Central memory CD4-positive, alpha-beta T cell (primary cell): ENCODE measurements around the gene LAMA3.
A peak's percentile ranks its signal among the peaks of the same experiment; 100 is the strongest.

Experiments used
- DNase-seq: peaks from one replicate; pipeline ENCODE4 v3.0.0; 2022

LAMA3 gene

GRCh38 chr18:23825496-23825895 lies 136.2 kb downstream of the LAMA3 start:
- no peak for DNase-seq

DNA sequence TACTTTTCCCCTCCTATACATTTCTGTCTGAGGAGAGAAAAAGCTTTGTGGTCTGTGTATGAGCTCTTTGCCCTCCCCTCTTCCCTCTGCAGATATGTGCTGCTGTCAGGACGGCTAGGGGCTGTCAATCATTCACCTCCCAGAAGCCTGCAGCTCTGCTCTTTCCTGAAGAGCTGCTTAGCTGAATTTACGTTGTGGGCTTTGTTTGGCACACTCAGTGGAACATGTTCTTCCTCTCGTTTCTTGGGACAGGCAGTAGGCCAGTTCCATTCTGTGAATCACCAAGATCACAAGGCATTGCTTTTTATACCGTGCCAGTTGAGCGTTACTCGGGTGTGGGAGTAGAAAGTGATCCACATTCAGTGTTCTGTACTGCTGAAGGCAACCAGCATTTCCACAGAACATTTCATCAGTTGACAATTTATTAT lies 136.7 kb downstream of the LAMA3 start:
- no peak for DNase-seq

DNA sequence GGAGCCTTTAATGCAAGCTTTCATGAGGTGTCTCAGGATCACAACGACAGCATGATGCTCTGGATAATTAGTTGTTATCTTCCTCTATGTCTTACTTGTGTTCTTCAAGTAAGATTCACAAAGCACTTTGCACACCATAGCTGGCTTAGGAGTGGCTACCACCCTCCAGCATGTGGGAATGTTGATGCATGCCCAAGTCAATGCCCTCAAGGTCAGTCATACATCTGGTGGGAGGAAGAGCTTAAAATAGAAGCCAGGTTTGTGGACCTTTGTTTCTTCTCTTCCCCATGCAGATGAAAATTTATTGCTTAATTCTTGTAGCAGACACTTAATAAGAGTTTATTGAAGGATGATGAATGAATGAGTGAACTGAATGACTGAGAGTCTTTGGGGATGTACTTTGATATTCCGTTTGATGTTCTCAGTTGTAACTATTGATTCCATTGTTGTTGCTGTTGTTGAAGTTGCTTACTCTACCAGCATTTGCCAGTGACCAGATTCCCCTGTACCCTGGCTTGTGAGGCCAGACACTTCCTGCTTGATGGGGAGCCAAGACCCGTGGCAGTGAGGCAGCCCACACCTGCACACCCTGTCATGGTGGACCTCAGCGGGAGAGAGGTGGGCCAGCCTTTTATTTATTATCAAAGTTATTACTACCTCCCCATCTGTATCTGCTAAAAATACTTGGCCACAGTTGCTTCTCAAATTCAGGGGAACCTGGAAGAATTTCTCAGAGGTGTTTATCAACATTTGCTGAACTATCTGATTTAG lies 137.8 kb downstream of the LAMA3 start:
- DNase-seq: no peak

DNA sequence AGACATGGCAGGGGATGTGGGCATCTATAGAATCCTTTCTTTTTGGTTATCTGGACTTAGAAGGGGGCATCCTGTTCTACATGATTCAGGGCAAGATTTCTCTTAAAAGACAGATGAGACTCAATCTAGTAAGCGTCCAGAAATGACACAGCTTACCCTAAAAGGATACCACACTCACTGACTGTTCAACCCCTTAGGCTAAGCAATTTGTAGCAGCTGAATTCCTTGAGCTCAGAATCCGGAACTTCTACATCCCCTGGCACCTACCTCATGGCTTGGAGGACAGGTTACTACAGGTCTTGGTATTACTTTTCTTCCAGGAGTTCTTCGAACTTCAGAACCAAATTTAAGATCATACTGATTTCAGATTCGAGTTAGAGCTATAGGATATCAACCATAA lies 138.4 kb downstream of the LAMA3 start:
- DNase-seq: no peak

- peak; percentile 80 for DNase-seq
Observed at GRCh38 chr18:23828426-23828825, 139.2 kb downstream of the LAMA3 start.

DNA sequence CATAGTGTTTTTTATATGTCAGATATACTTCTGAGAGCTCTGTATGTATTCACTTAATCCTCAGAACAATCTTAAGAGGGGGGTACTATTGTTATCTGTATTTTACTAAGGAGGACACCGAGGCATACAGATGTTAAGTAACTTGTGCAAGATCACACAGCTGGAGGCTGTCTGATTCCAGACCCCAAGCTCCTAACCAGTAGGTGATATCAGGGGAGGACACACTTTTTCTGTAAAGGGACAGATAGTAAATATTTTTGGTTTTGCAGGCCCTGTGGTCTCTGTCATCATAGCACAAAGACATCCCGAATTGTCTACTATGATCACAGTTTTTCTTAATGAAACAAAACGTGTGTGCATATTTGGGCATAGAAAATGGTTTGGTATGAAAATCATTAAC lies 143.7 kb downstream of the LAMA3 start:
- DNase-seq: no peak

- no peak for DNase-seq
Observed at GRCh38 chr18:23833714-23834113, 144.5 kb downstream of the LAMA3 start.

DNA sequence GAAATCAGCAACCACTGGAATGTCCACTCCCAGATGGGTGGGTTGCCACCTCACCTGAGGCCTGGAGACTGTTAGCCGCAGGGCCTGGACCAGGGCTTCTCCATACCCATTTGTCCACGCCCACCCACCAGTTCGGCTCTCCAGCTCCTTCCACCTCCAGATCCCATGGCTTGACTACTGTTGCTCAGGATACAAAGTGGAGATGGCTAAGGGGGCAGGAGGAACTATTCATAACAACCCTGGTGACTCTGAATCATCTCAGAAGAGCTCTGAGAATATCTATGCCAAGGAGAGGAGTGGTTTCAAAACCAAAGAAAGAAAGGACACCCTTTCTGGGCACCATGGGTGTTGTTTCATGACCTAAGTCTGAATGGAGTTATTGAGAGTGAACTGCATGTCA lies 145.8 kb downstream of the LAMA3 start:
- DNase-seq: no peak

DNA sequence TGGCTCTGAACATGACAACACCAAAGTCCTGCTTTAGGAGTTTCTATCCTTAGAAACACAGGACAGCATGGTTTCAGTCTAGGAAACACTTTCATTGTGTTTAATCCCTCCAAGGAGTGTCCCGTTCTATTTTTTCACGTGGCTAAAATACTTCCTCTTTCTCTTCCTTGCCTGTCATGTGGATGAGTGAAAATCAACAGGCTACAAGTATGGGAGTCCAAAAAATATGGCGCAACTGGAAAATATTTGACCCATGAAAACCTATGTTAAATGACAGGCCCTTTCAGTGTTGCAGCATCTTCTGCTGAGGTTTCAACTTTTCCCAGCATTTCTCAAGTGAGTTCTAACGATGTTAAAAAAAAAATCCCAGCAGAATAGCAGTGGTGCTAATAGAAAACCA lies 146.3 kb downstream of the LAMA3 start:
- no peak for DNase-seq

DNA sequence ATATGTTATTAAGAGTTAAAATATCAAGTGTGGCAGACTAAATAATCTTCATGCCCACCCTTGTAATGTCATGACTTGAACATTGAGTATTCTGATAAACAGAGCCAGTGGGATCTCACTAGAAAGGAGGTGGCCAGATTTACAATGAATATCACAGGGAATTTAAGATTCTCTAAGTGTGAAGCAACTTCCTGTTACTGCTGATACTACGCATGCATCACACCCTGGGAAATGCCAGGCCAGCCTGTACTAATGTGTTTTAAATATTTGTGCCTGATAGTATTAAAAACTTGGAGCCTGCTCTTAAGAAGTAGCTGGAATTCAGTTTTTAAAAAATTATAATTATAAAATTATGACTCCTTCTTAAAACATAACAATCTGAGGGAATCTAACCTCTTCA lies 148.3 kb downstream of the LAMA3 start:
- no peak for DNase-seq

- no peak for DNase-seq
Observed at GRCh38 chr18:23838233-23838632, 149.0 kb downstream of the LAMA3 start.

- no peak for DNase-seq
Observed at GRCh38 chr18:23838801-23839366, 149.6 kb downstream of the LAMA3 start.

DNA sequence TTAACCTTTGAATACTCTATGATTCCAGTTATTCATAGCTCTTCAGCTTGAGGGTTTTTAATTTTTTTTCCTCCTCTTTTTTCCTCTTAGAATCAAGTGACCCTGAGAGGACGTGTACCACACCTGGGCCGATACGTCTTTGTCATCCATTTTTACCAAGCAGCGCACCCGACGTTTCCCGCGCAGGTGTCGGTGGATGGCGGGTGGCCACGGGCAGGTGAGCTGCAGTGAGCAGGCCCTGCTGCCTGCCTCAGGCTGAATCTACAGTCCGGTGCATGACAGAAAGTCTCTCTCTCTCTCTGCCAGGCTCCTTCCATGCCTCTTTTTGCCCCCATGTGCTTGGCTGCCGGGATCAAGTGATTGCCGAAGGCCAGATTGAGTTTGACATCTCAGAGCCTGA lies 153.1 kb downstream of the LAMA3 start:
- DNase-seq: no peak

DNA sequence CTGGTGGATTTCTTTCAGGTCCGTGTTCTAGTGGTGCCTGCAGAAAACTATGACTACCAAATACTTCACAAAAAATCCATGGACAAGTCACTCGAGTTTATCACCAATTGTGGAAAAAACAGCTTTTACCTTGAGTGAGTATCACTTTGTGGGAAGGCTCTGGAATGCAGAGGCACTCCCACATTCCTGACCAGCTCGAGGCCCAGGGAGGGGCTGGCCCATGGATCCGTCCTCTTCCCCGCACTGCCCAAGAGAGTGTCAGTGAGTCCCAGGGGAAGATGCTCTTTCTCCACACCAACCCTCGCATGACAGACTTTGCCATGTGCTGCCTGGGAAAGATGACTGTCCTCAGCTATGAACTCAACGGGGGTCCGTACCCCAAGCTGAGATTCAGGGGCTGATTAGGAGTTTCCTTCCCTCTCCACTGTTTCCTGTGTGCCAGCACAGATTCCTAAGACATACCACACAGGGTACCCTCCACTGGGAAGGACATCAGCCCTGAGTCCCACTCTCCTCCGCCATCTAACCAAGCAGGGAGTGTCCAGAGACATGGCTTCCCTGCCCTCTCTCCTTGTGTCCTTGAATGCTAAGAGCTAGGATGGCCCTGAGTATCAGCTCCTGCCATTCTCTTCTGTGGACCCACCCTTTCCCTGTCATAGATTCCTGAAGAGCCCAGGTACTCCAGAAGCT lies 155.9 kb downstream of the LAMA3 start:
- DNase-seq: no peak

- no peak for DNase-seq
Observed at GRCh38 chr18:23845988-23846630, 156.9 kb downstream of the LAMA3 start.

DNA sequence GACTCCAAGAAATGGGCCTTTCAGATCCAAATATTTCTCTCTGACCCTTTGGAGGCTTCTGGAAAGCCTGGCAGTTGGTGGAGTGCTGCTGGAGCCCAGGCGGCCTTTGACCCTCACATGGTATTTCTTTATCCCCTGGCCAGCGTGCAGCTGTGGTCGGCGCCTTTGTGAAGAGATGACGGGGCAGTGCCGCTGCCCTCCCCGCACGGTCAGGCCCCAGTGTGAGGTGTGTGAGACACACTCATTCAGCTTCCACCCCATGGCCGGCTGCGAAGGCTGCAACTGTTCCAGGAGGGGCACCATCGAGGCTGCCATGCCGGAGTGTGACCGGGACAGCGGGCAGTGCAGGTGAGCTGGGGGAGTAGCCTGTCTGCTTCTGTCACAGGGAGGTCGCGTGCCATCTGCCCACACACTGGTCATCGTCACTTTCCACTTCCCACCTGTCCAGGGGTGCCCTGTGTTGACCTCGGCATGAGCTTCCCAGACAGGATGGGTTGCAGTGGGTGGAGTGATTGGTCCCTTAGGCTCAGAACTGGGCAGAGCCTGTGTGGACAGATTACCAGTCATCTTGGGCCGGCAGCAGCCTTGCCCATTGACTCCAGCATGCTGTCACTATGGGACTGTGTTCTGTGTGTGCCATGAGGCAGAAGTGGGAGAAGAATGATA lies 158.2 kb downstream of the LAMA3 start:
- no peak for DNase-seq

- DNase-seq: no peak
Observed at GRCh38 chr18:23849141-23849540, 159.9 kb downstream of the LAMA3 start.

GRCh38 chr18:23850215-23850614 lies 161.0 kb downstream of the LAMA3 start:
- DNase-seq: no peak

- no peak for DNase-seq
Observed at GRCh38 chr18:23851470-23852002, 162.3 kb downstream of the LAMA3 start.

DNA sequence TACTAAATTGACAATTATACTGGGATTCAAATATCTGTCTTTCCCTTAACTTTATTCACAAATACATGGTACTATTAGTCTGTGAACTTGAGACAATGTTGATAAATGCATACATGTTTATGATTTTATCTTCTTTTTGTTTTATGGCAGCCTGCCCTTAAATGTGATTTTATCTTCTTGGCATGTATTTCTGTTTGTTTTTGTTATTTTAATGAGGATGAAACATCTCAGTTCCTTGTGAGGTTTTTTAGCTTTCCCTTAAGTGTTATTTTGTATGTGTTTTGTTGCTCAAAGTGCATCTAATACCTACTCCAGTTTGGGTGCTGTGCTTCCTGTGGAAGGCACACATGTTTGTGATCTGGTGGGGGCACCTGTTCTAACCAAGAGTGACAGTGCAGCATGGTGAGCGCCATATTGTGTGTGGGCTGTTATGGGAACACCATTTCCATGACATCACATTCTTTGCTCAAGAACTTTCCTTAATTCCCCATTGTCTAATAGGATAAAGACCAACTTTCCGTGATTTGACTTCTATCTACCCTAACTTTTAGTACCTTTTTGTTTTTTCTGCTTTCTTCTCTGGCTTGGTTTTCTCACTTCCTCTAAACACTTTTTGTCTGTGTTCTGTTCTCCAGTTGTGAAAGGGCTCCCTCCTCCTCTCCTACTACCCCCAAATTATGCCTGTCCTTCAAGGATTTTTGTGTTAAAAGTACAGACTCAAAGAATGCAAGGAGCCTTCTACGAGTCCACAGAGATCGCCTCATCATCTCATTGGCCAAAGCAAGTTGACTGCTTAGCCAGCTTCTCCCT lies 163.2 kb downstream of the LAMA3 start:
- no peak for DNase-seq

- no peak for DNase-seq
Observed at GRCh38 chr18:23853448-23854195, 164.4 kb downstream of the LAMA3 start.
